CD1c-positive myeloid dendritic cell (primary cell): ENCODE measurements around the gene PRR22.
"Not testable (repeated sequence)": the region's sequence is repeated elsewhere in the genome, so short reads cannot be mapped to it uniquely, and the experiment has no call there.

ENCODE experiments used
- DNase-seq: peaks from one replicate; pipeline ENCODE4 v3.0.0-alpha.2; 2016; ENCODE audit errors: extremely low spot score

PRR22 gene

DNA sequence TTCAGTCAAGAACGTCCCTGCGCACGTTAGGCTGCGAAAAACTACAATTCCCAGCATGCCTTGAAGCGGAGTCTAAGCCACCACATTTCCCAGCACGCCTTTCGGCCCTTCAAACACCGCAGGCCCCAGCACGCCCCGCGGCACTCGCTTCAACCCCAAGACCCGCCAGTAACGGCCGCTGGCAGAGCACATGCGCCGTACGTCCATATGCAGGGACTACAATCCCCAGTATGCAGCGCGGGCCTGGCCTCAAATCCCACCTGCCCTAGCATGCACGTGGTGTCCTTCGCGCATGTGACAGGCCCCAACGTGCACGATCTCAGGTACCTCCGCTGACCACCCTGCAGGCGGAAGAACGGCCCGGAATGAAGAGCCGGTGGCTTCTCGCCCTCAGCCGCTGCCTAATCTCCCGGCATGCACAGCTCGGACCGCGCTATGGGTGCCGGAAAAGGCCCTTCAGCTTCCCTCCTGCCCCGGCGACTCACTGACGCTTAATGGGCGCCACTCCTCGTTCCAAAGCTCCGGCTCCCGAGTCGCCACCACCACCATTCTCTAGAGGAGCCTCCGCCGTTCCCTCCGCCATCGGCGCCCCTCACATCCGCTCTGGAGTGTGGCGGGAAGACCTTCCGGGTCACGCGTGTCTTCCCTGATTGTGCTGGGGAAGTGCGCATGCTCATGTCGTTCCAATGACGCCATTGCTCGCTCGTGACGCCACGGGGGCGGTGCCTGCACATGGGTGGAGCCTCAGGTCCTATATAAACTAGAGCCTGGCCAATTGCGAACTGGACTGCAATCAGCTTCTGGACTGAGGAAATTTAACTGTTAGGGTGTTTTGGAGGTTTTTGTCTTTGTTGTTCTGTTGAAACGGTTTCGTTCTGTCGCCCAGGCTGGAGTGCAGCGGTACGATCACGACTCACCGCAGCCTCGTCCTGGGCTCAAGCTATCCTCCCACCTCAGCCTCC lies 6.3 kb upstream of the PRR22 start, which contains the start of gene DUS3L:
TSS of gene DUS3L (minus strand) at position 605 of the 962 bp plus-strand sequence. CDS start at position 583, 22 bp downstream.
- peak; percentile 99 for DNase-seq

DNA sequence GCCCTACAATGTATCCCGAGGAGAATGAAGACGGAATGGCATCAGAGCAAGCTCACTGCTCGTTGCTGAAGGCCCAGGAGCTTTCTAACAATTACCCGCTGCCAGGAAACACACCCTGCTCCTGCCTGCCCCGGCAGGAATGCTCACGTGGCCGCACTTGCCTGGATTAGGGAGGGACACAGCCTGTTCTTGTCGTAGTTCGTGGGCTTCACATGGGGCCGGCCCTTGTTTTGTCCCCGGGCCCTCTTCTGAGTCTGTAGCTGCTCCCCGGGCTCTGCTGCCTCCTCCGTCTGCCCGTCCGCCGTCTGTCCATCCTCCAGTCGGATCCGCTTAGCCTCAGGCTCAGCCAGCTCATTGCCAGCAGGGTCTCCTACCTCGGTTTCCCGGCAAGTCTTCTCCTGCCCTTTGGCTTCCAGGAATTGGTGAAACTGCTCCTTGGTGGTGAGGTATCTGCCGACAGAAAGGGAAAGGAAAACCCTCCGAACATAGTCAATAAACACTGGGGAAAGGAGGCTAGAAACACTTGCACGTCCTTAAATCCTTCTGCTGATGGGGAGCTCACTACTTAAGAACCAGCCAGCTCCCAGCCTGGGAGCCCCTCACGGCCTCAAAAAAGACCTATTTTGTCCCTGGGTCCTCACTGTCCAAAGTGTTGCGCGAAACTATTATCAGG lies 5.5 kb upstream of the PRR22 start:
- DNase-seq, result no peak

DNA sequence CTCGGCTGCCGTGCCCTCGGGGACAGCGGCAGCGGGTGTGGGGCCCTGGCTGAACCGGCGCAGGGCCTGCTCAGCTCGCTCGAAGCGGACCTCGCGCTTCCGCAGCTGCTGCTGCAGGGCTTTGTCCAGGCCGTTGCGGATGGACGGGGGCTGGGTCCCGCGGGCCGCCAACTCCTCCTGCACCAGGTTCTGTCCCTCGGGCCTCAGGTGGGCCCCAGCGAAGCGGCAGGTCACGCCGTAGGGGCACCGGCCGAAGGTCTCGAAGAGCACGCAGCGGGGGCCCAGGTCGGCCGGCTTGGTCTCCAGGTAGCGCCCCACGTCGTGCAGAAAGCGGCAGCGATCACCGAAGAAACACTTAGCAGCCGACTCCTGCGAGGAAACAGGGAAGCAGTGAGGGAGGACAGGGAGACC lies 4.8 kb upstream of the PRR22 start:
- DNase-seq, result no peak

DNA sequence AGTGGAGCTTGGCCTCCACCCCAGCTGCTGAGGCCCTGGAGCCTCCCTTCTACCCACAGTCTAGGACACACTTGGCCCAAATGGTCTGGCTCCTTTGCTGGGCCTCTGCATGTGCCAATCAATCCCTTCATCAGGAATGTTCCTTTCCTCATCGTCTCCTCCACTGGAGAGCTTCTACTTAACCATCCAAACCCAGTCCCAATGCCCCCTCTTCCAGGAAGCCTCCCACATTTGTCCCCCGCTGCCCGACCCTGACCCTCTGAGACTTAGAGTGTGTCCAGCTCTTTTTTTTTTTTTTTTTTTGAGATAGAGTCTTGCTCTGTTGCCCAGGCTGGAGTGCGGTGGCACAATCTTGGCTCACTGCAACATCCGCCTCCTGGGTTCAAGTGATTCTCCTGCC lies 3.9 kb upstream of the PRR22 start:
- DNase-seq, result no peak

DNA sequence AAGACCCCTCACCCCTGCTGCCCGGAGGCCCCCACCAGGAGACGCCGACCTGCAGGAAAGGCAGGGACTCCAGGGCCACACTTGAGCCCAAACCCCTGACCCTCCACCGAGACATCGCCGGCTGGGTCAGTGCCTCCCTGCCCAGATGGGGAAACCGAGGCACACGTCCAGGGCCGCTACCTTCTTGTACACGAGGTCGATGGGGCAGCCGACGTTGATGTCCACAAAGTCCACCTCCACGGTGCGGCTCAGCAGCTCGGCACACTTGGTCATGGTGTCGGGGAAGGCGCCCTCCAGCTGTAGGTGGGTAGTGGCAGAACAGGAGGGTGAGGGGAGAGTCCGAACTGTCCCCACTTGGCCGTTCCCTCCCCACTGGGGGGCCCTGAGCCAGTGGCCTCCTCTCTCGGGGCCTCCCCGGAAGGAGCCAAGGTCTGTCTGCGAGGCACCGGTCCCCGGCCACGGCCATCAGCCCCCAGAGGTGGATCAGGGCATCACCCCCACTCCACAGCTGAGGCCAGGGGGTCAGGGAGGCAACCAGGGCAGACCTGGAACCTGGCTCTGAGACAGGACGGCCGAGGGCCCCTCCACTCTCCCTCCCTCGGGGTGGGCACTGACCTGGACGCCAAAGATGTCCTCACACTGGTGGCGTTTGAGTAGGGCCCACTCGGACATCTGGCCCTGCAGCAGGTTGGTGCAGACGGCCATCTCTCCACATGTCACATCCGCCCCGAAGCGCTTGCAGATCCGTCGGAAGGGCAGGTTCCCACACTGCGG lies 3.0 kb upstream of the PRR22 start:
- no peak for DNase-seq

DNA sequence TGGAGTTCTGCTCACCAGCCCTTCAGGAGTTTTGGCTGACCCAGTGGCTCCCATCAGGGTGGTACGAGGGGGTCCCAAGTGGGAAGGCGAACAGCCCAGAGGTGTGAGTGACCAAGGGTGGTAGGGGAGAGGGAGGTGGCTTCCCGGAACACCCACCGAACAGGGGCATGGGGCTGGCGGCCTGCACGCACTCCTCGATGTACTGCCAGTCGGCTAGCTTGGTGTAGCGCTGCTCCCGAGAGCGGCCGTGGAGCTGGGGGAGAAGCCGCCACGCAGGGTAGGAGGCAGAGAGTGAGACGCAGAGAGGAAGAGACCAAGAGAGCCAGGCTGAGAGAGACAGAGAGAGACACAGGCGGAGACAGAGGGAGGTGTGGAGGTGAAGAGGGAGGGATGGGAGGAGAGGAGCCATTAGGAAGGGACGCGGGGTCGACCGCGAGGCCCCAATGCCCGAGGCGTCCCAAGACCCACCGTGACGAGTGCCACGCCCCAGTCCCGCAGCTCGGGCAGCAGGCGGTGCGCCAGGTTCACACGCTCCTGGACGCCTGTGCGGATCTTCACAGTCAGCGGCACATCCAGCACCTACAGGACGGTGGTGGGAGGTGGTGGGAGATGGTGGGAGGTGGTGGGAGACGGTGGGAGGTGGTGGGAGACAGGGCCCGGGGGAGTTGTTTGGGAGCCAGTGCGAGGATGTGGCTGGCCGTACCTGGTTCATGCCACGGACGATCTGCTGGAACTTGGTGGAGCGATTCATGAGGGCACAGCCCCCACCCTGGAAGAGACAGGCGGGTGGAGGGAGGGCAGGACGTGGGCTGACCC lies 2.3 kb upstream of the PRR22 start:
- DNase-seq, result no peak

DNA sequence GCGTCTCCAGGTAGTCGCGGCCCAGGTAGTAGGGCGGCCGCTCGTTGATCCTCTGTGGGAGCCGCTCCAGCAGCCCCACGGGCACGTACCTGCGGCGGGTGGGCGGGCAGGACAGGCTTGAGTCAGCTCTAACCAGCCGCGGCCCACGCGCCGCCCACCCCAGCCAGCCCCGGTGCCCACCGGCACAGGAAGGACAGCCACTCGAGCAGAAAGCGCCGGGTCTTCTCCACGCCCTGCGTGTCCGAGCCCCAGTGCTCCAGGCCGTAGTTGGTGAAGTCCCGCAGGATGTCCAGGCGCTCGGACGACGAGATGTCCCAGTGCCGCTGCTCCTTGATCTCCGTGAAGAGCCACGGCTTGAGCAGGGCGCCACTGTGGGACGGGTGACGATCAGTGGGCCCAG lies 877 bp upstream of the PRR22 start:
- DNase-seq, result no peak

DNA sequence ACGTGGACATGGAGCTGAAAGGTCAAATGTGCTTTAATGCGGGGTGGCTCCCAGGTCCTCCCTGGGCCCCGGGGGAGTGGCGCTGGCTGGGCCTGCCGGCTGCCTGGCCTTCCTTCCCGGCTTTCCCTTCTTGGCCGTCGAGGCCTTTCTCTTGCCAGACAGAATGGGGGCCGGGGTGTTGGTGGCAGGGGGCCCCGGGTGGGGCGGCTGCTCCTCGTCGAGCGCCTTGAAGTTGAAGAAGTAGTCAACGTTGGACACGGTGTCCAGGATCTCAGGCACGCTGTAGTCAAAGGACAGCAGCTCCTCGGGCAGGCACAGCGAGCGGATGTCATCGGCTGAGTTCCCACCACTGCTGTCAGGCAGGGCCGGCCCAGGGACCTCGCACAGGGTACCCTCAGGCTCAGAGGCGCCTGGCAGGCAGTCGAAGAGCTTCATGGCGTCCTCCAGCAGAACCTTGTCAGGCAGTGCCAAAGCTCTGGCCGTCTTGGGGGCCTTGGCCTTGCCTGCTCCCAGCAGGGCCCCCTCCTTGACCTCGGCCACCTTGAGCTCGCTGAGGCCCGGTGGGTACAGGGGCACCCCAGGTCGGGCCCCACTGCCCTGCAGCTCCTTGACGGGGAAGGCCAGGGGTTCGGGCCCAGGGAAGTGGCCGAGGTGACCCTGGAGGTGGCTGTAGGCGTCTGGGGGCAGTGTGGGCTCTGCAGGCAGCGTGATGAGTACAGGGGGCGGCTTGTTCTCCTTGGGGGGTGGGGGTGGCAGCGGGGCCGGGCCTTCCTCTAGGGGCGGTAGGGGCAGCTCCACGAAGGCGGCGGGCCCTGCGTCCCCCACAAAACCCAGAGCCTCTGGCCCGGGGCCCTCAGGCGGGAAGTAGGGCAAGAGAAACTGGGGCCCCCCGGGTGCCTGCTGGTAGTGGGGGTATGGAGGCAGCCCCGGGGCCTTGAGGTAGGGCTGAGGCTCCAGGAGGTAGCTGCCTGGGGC lies 1.3 kb downstream of the PRR22 start:
- DNase-seq, result no peak

DNA sequence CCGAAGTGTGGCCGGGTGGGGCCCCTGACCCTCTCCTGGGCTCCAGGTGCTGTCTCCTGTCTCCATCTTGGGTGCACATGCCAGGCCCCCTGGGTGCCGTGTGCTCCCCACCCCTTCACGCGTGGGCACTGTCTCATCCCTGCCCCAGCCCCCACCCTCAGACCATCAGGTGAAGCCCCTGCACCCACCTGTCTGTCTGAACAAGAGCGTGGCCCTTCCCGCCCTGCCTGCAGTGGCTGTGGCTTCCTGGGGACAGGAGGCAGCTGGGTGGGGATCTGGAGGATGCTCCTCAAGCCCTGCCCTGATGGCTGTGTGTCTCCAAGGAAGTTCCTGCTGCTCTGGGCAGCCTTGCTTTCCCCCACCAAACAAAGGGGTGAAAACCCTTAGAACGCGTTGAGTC lies 2.2 kb downstream of the PRR22 start:
- no peak for DNase-seq

DNA sequence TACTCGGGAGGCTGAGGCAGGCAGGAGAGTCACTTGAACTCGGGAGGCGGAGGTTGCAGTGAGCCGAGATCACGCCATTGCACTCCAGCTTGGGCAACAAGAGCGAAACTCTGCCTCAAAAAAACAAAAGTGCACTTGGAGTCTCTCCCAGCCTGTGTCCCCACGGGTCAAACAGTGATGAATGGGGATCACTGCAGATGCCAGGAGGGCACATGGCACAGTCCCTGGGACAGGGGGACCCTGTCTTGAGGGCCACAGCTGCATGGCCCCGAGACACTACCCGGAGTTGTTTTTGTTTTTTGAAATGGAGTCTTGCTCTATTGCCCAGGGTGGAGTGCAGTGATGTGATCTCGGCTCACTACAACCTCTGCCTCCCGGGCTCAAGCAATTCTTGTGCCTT lies 3.6 kb downstream of the PRR22 start:
- DNase-seq, result not testable (repeated sequence)

DNA sequence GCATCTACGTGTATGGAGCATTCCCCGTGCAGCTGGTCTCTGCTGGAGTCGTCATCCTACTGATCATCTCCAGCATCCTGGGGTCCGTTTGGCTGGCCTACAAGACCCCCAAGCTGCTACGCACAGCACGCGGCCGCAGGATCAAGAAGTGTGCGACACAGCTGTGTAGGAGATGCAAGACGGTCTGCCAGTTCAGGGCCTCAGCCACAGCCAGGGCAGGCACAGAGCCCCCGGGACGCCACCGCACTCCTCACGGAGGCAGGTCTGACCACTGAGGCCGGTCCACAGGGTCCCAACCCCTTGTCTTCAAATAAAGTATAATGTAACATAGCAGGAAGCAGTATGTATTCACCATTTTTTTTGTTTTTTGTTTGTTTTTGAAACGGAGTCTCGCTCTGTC lies 6.1 kb downstream of the PRR22 start:
- no peak for DNase-seq

DNA sequence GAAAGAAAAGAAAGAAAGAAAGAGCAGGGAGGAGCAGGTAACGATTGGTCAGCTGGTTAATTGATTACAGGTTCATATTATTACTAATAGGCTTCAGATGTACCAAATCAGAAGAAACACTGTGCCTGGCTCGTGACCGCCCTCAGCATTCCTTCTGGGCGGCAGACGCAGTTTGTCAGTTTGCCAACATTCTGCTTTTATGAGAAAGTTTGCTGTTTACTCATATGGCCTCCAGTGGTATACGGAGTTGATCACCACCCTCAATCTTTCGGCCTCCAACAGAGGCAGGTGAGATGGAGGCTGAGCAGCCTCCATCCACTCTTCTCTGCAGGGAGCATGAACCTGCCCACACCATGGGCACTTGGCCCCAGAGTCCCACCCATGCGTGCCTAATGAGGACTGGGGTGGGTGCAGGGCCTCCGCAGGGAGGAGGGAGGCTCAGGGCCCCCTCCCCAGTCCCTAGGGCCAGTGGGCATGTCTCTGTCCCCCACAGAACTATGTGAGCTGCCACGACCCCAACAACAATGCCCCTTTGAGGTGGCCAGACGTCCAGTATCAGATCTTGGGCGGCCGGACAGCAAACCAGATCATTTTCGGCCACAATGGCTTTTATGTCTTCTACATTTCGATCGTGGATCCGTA lies 8.8 kb downstream of the PRR22 start:
- DNase-seq, result no peak

DNA sequence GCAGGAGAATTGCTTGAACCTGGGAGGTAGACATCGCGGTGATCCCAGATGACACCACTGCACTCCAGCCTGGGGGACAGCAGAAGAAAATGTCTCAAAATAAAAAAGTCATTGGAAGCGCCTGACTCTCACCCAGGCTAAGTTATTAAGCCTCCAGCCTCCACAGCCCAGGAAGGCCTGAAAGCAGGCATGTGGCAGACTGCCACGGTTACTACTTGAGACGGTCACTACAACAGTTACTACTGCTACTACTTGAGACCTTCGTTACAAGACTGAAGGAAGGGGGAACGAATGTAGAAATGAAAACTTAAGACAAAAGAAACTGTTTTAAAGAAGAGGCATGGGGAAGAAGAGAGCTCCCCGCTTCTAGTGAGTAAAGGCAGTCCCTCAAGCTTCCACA lies 9.6 kb downstream of the PRR22 start:
- no peak for DNase-seq

DNA sequence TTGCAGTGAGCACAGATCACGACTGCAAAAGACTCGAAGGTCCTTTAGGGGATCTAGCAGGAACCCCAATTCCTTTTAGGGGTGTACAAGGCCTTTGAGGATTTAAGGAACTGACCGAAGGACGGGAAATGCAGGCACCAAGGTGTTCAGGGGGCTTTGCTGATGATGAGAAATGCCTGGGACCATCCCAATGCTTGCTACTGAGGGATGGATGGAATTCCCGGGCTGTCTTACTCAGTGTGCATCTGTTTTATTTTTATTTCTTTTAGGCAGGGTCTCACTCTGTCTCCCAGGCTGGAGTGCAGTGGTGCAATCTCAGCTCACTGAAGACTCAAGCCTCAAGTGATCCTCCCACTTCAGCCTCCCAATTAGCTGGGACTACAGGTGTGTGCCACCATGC lies 11.3 kb downstream of the PRR22 start:
- DNase-seq, result no peak

DNA sequence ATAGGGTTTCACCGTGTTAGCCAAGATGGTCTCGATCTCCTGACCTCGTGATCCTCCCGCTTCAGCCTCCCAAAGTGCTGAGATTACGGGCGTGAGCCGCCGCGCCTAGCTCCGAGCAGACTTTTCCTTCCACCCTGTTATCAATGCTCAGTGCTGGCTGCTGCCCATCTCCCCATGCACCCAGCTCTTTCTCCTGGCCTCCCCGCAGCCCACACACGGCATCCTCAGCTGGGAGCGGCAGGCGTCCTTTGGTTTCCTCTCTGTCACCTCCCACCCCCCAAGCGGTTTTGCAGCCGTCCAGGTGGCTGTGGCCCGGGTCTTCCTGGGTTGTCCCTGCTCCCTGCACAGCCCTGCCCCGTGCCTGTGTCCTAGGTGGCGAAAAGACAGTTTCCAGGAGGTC lies 12.1 kb downstream of the PRR22 start:
- DNase-seq, result no peak

DNA sequence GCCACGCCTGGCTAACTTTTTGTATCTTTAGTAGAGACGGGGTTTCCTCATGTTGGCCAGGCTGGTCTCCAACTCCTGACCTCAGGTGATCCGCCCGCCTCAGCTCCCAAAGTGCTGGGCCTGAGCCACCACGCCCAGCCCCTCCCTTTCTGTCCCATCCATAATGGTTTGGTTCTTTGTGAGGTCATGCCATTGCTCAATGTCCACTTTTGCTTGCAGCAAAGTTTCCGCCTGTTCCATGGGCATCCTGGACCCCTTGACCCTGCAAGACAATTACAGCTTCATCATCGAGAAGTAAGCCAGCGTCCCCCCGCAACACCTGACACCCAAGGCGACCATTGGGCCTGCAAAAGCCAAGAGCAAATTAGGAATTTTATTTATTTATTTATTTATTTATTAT lies 16.6 kb downstream of the PRR22 start:
- DNase-seq, result no peak

DNA sequence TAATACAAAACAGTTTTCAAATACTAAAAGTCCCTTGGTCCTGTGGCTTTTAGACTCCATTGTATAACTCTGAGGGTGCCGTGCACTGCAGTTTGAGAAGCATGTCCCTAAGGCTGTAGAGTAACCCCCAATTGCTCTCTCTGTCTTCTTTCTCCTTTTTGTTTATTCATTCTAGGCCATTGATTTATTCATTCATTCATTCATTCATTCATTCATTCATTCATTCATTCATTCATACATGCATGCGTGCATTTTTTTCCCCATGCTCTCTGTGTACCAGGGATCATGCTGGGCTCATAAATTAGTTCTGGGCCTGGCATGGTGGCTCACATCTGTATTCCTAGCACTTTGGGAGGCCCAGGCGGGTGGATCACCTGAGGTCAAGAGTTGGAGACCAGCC lies 19.3 kb downstream of the PRR22 start:
- DNase-seq, result no peak

DNA sequence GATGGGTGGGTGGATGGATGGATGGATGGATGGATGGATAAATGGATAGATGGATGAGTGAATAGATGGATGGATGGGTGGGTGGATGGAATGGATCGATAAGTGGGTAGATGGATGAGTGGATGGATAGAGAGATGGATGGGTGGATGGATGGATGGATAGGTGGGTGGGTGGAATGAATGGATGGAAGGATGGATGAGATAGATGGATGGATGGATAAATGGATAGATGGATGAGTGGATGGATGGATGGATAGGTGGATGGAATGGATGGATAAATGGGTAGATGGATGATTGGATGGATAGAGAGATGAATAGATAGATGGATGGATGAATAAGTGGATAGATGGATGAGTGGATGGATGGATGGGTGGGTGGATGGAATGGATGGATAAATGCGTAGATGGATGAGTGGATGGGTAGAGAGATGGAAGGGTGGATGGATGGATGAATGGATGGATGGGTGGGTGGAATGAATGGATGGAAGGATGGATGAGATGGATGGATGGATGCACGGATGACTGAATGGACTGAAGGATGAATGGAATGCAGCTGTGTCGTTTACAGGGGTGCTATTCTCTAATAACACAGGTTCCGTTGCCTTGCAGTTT lies 21.8 kb downstream of the PRR22 start:
- DNase-seq, result no peak

DNA sequence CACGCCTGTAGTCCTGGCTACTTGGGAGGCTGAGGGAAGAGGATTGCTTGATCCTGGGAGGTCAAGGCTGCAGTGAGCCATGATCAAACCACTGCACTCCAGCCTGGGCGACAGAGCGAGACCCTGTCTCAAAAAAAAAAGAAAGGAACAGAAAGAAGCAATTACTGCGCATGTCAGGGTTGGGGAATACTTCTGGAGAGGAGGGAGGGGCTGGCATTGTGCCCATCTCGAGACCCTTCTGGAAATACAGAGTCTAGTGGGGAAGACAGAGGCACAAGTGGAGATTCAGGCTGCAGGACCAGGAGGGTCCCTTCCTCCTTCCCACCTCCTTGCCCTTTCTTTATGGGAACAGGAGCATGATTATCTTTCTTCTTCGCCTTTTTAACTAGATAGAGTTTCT lies 30.8 kb downstream of the PRR22 start:
- no peak for DNase-seq
